Measurements from ENCODE around the gene TMC1. TPM values are rescaled to one million over a fixed set of nuclear protein-coding genes. Genes with fewer than 3 reads are reported as not detected.

TMC1 gene
- total and polyA plus RNA-seq, 10 of the 15 experiments (the other 5 are each of a cell fraction or from before 2014, with no cell fraction given), result 0.06 to 0.94 (median 0.40) TPM; not detected in 1

GRCh38 chr9:72597601-72598000 is 76.2 kb downstream of the TMC1 start:
- no peaks in the 10 kb centered on the region for H3K9me3 ChIP-seq (replicated peaks; ENCODE audit: control insufficient read depth, insufficient read depth, low read length)
- SMC1A ChIA-PET (ENCODE audit: uncharacterized antibody, unreplicated experiment), result interaction anchor here (0.8 to 1.5 kb wide), 6 partner anchors 9 to 316 kb away, joined by 3 to 6 read pairs (median 3); no protein-coding TSS in a partner anchor
- BruUV-seq (replicated peaks), result no TSS peak
- no peak overlapping the region for H3K4me2 ChIP-seq (ENCODE audit: control insufficient read depth, insufficient read depth)
- H3K79me2 ChIP-seq (ENCODE audit: control insufficient read depth, insufficient read depth, low read length), result no peaks in the 10 kb centered on the region
- no peak overlapping the region for H3K4me3 ChIP-seq
- intact Hi-C loops (cut with micrococcal nuclease; ENCODE audit: unreplicated experiment) (no loop called here), in situ Hi-C loops (cut with MboI) (no loop called here)
- H3K36me3 ChIP-seq (ENCODE audit: control insufficient read depth in 2 of 2, insufficient read depth in 2 of 2, low read length in 1 of 2), result no peaks in the 10 kb centered on the region
- ATAC-seq (no peak), FAIRE-seq (no peak), DNase-seq (ENCODE audit: low read depth, low spot score) (no peak)
- no peak overlapping the region for H2AFZ ChIP-seq (ENCODE audit: control insufficient read depth, low read depth, low read length)
- H3K27ac ChIP-seq (ENCODE audit: control insufficient read depth, insufficient read depth), result no peak overlapping the region
- RAD21 ChIA-PET (ENCODE audit: unreplicated experiment), result interaction anchor here (2.4 kb wide), 1 partner anchor 317 kb away, joined by 12 read pairs; no protein-coding TSS in a partner anchor
- no peak overlapping the region for H3K9ac ChIP-seq (ENCODE audit: control insufficient read depth, insufficient read depth, low read length)
- H3K4me1 ChIP-seq (ENCODE audit: control insufficient read depth, insufficient read depth, low read length), result no peaks in the 10 kb centered on the region
- H4K20me1 ChIP-seq (ENCODE audit: control insufficient read depth, insufficient read depth), result no peaks in the 10 kb centered on the region
- no peaks in the 10 kb centered on the region for H3K27me3 ChIP-seq (replicated peaks in 1 of 2; ENCODE audit: control insufficient read depth in 2 of 2, insufficient read depth in 2 of 2, low read length in 1 of 2)
- TF ChIP-seq ZZZ3 (IDR thresholded peaks at IDR 0.05; ENCODE audit: control insufficient read depth, insufficient read length, low read depth) (no peak), KAT2A (conservative IDR thresholded peaks at IDR 0.05; ENCODE audit: control insufficient read depth, low read depth, low read length) (no peak), PAX8 (IDR thresholded peaks at IDR 0.05) (no peak)
- 64% methylated on average over 3 of the region's 3 CpGs for WGBS (ENCODE audit: insufficient coverage, insufficient replicate concordance, low lambda C conversion rate, missing lambda C conversion rate)
- CTCF ChIA-PET, result interaction anchor here (0.8 to 2.3 kb wide), 6 partner anchors 14 to 559 kb away, joined by 3 to 9 read pairs (median 4); no protein-coding TSS in a partner anchor
- POLR2A ChIA-PET, result no interaction called here

- Histone ChIP-seq H3K36me3 (ENCODE audit: control insufficient read depth in 2 of 2, insufficient read depth in 2 of 2, low read length in 1 of 2) (no peaks in the 10 kb centered on the region), H3K79me2 (ENCODE audit: control insufficient read depth, insufficient read depth, low read length) (no peaks in the 10 kb centered on the region), H3K4me1 (ENCODE audit: control insufficient read depth, insufficient read depth, low read length) (no peaks in the 10 kb centered on the region), H3K9me3 (replicated peaks; ENCODE audit: control insufficient read depth, insufficient read depth, low read length) (no peaks in the 10 kb centered on the region), H3K9ac (ENCODE audit: control insufficient read depth, insufficient read depth, low read length) (no peak overlapping the region), H3K27ac (ENCODE audit: control insufficient read depth, insufficient read depth) (no peak overlapping the region), H3K4me2 (ENCODE audit: control insufficient read depth, insufficient read depth) (no peak overlapping the region), H3K27me3 (replicated peaks in 1 of 2; ENCODE audit: control insufficient read depth in 2 of 2, insufficient read depth in 2 of 2, low read length in 1 of 2) (no peaks in the 10 kb centered on the region), H3K4me3 (no peak overlapping the region), H2AFZ (ENCODE audit: control insufficient read depth, low read depth, low read length) (no peak overlapping the region), H4K20me1 (ENCODE audit: control insufficient read depth, insufficient read depth) (no peaks in the 10 kb centered on the region)
- intact Hi-C loops (cut with micrococcal nuclease; ENCODE audit: unreplicated experiment) (no loop called here), in situ Hi-C loops (cut with MboI) (no loop called here)
- POLR2A ChIA-PET, result no interaction called here
- CTCF ChIA-PET, result interaction anchor here (1.2 to 1.4 kb wide), 2 partner anchors 8 to 560 kb away, joined by 3 to 6 read pairs; no protein-coding TSS in a partner anchor
- ATAC-seq (no peak), FAIRE-seq (no peak), DNase-seq (ENCODE audit: low read depth, low spot score) (no peak)
- WGBS (ENCODE audit: insufficient coverage, insufficient replicate concordance, low lambda C conversion rate, missing lambda C conversion rate), result 19% methylated on average over 3 of the region's 3 CpGs
- RAD21 ChIA-PET (ENCODE audit: unreplicated experiment), result interaction anchor here (2.4 kb wide), 1 partner anchor 318 kb away, joined by 12 read pairs; no protein-coding TSS in a partner anchor
- TF ChIP-seq NKRF (conservative IDR thresholded peaks at IDR 0.05) (no peak), NFYB (IDR thresholded peaks at IDR 0.05; ENCODE audit: insufficient read depth, low read depth, low read length) (no peak), SIX5 (IDR thresholded peaks at IDR 0.05; ENCODE audit: low read depth, low read length, severe bottlenecking) (no peak)
- no TSS peak for BruUV-seq (replicated peaks)
- SMC1A ChIA-PET (ENCODE audit: uncharacterized antibody, unreplicated experiment), result interaction anchor here (1.0 to 1.4 kb wide), 2 partner anchors 10 to 316 kb away, joined by 3 to 6 read pairs; no protein-coding TSS in a partner anchor
Measured at GRCh38 chr9:72598639-72599038, 77.2 kb downstream of the TMC1 start.

Data from GM12878 (cell line).